T47D (cell line): ENCODE data around the gene DPYSL3.
A peak's percentile ranks its signal among the peaks of the same experiment; 100 is the strongest.

ENCODE experiments used
- DNase-seq, 2 experiments: peaks; one replicate each; pipeline versions ENCODE4 v3.0.0 to v3.0.0-alpha.2; 2011 to 2012; ENCODE audit warnings: low read depth in 1 of 2, low spot score in 1 of 2
- JUND ChIP-seq: IDR thresholded peaks from 2 replicates; pipeline ENCODE4 v1.6.1; 2012; ENCODE audit warnings: low read depth
- in situ Hi-C: cut with HindIII; loops from 2 replicates; pipeline ENCODE4 v1.10.0; 2016; ENCODE audit warnings: low sequenced_read_pairs, low pct_unique_long_range_greater_than_20kb

DPYSL3 gene

DNA sequence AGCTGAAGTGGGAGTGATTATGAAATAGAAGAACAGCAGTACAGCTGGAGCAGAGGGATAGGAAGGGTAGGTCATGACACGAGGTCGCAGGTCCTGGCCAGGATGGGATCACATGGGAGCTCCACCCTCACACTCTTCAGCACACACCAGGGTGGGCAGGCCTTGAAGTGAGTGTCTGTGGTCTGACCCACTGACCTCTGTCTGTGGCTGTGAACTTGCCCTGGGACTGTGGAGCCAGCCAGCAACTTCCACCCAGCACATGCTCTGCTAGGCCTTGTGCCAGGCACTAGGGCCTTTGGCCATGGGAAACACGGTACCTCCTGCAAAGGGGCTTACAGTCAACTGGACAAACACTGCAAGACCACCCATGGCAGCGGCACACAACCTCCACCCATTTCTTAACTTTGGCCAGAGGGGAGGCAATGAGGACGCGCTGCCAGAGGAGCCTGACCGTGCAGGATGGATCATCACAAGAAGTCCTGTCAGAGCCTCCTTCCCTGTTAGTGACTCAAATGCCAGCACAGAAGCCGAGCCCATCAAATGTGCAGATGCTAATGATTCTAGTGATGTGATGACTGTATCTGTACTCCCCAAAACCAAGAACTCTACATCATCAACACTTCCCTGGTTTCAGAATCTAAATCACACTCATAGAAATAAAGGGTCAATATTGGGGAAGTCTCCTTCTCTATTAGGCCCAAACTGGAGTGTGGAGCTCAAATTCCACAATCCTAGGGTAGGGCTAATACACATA, 113.6 kb downstream of the DPYSL3 start:
- in situ Hi-C loops: no loop called here
- TF ChIP-seq JUND: no peak
- no peak for DNase-seq

- no peak for TF ChIP-seq JUND
- no peak for DNase-seq
- in situ Hi-C loops: no loop called here
These were observed 115.8 kb downstream of the DPYSL3 start for GRCh38 chr5:147393874-147394672.

DNA sequence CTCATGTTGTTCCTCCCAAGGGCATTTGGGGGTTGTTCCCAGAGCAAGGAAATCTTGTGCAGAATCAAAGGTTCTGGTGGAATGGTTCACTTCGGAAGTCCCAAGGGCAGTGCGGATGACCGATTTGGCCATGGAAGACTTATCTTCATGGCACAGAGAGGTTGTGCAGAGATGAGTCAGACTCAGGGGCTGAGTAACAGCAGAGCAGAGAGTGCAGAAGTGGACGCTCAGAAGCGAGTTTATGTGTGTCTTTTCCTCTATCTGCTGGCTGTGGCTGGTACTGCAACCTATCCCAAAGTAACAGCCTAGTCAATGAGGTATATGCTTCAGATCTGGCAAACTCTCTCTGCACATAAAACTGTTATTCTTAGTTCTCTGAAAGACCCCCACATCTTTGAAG, 118.1 kb downstream of the DPYSL3 start:
- DNase-seq: peak; percentile 45 to 75
- TF ChIP-seq JUND: no peak
- in situ Hi-C loops: no loop called here

DNA sequence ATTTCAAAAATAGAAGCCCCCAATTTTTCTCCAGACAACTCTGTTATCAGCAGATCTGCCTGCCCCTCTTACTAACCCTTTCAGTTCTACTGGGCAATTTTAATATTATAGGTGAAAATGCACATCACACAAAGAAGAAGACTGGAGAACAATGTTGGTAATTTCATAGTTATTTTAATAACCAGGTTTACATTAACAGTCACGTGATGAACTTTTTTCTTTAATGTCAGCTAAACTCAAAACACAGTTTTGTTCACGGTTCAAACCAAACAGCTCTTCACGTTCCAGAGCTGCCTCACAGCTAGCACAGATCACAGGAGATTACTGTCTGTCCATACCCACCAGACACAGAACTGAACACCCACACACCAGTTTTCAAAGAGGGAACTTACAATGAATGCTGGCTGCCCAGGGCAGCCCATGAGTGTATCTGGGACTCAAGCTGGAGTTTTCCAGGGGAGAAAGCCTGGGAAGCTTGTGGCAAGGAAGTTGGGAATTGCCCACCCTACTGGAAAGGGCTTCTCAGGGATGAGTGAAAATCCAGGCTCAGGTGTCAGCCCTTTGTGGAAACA, 119.1 kb downstream of the DPYSL3 start:
- in situ Hi-C loops: no loop called here
- no peak for DNase-seq
- TF ChIP-seq JUND: no peak

DNA sequence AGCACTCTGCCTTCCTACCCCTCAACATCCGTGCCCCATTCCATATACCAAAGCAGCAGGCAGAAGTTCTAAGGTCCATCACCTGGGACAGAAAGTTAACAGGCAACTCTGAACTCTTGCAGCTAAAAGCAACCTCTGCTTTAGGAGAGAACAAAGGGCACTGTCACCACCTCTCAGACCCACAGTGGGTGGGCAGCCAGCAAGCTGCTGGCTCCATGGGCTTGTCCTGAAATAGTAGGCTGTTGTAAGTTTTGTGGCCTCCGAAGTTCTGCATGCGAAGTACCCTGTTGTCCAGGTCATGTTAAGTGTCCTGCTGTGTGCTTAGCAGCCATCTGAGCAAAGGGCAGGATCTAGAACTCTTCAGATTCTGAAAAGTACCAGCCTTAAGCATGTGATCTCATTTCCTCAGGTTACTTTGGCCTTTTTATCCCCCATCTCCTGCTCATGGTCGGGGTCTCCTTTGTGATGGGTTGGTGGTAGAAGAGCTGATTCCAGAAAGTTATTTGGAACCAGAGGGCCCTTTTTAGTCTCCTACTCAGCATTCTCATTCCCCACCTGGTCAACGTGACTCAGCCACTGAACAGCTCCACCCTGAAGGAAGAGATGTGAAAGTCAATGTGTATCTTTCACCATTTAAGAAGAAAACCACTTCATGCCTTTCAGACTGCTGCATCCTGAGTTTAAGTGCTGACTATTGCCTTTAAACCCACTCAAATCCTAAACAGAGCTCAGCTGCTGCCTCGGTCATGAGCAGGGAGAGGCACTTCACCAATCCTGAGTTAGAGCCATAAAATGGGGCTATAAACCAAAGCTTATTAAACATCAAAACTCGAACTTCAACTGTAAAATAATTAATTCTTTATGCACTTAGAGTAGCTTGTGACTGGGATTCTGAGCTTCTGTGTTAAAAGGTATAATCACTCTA, 121.4 kb downstream of the DPYSL3 start:
- DNase-seq: no peak
- TF ChIP-seq JUND: no peak
- in situ Hi-C loops: no loop called here

DNA sequence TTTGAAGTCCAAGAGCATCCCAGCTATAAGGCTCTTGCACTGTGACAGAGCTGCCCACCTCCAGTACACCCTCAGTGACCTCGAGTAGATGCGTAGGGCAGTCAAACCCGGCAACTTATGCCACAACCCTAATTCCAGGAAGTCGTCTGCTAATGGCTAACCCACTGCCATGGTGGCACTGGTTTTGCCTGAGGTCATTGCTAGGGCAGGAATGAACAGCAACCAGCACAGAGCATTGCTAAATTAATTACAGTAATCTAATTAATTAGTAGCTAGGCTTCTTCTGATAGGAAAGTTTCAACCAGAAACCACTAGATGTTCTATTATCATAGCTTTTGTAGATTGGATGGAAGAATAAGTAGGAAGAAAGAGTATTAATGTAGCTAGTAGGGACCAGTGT, 122.8 kb downstream of the DPYSL3 start:
- DNase-seq: no peak
- in situ Hi-C loops: no loop called here

DNA sequence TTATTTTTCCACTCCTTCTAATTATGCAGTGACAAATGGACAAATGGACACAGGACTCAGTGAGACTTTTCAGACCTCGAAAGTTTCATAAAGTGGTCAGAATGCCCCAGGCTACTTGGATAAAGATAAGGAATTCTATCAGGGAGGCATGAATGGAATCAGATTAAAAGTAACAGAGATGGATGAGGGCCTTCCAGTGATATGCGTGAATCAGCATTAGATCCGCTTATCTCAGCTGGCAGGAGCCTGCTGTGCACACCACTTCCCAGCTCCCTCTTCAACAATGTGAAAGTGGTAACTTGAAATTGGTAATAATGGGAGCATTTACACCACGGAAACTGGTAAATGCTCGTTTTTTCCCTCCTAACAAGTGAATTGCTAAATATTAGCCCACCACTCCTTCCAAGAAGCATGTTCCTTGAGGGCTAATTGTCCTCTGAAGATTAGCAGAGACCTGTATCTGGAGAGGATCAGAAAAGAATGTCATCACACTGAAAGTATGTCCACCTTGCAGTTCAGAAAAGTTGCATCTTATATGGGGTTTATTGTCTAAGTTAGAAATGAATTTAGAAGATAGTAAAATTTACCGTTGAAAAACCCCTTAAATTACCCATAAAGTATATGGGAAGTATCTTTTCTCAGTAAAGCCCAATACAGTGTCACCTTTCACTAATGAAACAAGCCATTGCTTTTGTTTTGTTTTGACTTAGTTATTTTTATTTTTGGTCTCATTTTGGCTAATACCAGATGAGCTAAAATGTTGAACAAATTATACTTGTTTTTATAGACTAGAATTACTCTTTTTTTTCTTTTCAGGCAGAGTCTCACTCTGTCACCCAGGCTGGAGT, 125.3 kb downstream of the DPYSL3 start:
- in situ Hi-C loops: no loop called here
- no peak for TF ChIP-seq JUND
- no peak for DNase-seq

More for the DNA sequence above, 122.8 kb downstream of the DPYSL3 start:
- TF ChIP-seq JUND: no peak

GRCh38 chr5:147382776-147383175, 127.1 kb downstream of the DPYSL3 start:
- DNase-seq: peak in 1 of 2 experiments; percentile 23
- no peak for TF ChIP-seq JUND
- in situ Hi-C loops: no loop called here

DNA sequence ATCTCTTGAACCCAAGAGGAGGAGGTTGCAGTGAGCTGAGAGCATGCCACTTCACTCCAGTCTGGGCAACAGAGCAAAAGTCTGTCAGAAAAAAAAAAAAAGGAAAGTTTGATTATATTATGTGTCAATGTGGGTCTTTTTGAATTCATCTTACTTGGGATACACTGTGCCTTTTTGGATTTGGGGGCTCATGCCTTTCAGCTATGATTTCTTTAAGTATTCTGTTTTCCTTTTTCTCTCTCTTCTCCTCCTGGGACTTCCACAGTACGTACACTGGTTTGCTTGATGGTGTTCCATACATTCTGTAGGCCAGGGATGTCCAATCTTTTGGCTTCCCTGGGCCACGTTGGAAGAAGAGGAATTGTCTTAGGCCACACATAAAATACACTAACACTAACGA, 128.3 kb downstream of the DPYSL3 start:
- no peak for TF ChIP-seq JUND
- no peak for DNase-seq
- in situ Hi-C loops: no loop called here

DNA sequence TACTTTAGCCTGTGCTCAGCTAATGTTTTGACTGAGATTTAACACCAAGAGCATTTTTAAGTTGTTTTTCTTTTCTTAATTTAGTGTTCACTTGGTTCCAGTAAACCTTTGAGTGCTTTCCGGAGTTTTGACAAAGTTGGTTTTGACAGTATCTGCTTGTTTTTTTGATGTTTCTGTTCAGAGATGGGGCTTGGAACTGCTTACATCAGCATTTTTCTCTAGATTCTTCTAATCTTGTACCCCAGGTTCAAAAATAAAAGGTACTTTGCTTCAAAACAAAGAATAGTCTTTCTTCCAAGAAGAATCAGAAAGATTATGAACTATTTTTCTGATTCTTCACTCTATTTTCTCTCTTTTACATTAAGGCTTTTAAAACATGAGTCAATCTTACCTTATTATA, 132.2 kb downstream of the DPYSL3 start:
- no peak for DNase-seq
- TF ChIP-seq JUND: no peak
- in situ Hi-C loops: no loop called here

- no peak for DNase-seq
- in situ Hi-C loops: no loop called here
- TF ChIP-seq JUND: no peak
These were observed 134.7 kb downstream of the DPYSL3 start for GRCh38 chr5:147375151-147375550.

GRCh38 chr5:147373328-147373727, 136.5 kb downstream of the DPYSL3 start:
- no peak for TF ChIP-seq JUND
- no peak for DNase-seq
- in situ Hi-C loops: no loop called here
